Cortex of kidney (tissue), 1 donor: Measurements from ENCODE around the gene USP13.
"Not testable (repeated sequence)": the region's sequence is repeated elsewhere in the genome, so short reads cannot be mapped to it uniquely, and the experiment has no call there.

Experiments
- DNase-seq: peaks from one replicate; lab custom pipeline; 2025; lab: John Stamatoyannopoulos, UW

Gene USP13

DNA sequence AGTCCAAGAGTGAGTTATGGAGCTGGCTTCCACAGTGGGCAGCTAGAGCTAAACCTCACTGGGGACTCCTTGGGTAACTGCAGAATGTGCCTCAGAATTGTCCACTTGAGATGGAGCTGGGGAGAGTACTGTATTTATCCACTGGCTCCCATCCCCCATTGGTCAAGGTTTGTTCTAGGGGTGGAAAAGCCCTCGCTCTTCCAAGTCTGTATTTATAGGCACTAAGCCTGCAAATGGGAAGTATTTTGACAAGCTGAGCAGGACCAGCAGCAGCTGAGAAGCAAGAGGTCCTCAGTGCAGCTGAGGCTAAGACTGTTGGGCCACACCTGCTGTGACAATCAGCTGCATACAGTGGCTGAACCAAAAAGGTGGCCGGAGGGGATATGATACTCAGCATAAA lies 5.8 kb downstream of the USP13 start:
- DNase-seq, result no peak

DNA sequence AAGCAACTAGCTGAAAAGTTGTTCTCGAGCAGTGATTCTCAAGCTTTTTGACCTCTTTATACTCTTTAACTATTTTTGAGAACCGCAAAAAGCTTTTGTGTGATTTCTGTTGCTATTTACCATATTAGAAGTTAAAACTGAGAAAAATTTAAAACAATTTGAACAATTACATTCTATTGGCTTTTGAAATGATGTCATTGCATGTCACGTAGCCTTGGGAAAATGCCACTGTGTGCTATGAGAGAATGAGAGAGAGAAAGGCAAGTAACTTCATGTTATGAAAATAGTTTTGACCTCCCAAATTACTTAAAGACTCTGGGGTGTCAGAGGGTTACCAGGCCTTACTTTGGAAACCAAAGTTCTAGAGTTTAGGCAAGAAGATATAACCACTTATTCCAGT lies 8.0 kb downstream of the USP13 start:
- DNase-seq, result no peak

DNA sequence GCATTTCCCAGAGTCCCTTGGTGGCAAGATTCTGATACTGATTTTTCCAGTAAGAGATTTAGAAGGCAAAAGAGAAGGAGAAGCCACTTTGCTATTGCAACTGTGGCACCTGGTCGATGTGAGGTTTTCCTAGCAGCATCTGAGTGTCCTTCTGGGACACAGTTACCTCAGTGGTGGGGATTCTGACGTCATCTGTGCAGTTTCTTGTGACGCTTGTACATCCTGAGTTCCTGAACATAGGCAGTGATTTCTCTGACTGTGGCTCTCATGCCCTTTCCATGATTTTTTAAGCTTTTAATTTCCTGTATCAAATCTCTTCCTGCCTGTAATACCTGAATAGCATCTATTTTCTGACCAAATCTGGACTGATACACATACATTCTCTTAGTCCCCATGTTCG lies 8.9 kb downstream of the USP13 start:
- no peak for DNase-seq

DNA sequence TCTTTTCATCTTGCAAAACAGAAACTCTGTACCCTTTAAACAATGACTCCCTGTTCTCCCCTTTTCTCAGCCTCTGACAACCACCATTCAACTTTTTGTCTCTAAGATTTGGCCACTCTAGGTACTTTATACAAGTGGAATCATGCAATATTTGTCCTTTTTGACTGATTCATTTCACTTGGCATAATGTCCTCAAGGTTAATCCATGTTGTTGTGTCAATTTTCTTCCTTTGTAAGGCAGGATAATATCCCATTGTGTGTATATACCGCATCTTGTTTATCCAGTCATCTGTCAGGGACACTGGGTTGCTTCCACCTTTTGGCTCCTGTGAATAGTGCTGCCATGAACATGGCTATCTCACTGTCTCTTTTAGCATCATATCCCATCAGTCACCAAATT lies 10.3 kb downstream of the USP13 start:
- no peak for DNase-seq

DNA sequence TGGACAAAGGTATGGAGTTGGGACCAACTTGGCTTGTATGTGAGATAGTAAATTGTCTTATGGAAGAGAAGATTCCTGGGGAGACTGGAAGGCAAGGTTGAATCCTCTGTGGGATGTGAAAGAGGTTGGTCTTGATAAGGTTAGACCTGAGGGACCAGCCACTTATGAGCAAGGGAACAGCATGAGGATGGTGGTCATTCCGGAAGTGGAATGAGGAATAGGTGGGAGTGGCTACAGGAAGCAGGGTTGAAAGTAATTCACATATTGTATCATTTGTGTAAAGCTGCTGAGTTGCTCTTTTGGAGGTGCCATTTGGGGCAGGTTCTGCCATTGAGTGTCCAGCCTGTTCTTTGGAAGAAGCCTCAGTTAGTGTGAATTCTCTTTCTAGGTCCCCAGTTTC lies 13.2 kb downstream of the USP13 start:
- DNase-seq, result no peak

DNA sequence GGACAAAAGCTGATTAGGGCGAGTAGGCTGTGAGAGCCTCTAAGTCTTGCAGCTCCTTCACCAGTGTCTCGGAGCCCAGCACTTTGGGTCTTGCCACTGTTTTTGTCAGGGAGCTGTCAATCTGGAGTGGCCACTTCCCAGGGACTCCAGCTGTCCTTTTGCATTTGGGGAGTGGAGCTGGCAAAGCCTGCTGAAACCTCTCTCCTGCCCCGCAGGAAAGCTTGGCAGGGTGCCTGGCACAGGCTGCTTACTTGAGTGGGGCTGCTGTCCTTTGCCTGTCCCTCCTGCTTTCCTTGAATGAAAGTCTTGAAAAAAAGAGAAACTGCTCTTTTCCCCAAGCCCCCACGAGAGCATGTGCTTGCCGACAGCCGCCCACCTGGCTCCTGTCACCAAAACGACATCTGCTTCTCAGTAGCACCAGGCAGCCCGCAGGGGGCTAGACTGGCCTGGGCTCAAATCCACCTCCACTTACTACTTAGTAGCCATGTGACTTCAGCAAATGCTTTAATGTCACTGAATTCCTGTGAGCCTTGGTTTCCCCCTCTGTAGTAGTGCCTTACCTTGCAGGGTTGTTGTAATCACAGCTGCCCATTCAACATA lies 13.7 kb downstream of the USP13 start:
- no peak for DNase-seq

DNA sequence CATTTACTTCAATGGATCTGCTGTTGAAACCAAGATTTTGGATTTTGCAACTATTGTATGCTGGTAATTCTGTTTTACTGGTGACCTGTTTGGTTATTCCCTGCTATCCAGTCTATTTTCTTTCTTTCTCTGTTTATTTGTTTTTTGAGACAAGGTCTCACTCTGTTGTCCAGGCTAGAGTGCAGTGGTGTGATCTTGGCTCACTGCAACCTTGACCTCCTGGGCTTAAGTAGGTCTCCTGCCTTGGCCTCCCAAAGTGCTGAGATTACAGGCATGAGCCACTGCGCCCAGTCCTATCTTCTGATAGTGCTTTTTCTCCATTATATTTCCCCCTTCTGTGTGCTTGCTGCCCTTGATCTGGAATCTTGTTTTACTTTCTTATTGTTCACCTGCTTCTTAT lies 15.6 kb downstream of the USP13 start:
- no peak for DNase-seq

DNA sequence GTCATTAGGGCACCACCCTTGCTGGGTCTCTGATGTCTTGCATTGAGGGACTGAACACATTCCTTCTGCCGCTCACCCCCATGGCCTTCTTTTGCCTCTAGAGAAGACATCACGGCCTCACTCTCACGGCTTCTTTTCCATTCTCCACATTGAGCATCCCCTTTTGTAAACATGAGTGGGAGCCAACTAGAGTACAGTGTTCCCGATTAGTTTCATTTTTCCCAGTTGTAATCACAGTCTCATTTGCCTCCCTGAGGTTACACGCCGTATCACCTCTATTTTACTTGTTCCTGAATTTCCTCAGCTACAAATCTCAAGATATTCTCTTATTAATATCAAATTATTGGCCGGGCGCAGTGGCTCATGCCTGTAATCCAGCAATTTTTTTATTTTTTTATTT lies 17.5 kb downstream of the USP13 start:
- DNase-seq, result no peak

DNA sequence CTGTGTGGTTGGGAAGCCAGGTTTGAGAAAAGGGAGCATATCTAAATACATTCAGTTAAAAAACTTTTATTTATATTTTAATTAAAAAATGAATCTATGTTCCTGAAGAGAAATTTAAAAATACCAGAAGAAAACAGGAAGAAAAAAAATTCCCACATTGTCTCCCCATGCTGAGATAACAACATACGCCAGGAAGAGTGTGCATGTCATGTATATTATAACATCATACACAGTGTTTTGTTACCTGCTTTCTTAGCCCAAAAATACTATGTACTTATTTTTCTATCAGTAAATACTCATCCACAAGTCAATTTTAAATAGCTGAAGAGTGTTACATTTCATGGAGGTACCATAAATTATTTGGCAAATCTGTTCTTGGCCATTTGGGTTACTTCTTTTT lies 18.5 kb downstream of the USP13 start:
- no peak for DNase-seq

DNA sequence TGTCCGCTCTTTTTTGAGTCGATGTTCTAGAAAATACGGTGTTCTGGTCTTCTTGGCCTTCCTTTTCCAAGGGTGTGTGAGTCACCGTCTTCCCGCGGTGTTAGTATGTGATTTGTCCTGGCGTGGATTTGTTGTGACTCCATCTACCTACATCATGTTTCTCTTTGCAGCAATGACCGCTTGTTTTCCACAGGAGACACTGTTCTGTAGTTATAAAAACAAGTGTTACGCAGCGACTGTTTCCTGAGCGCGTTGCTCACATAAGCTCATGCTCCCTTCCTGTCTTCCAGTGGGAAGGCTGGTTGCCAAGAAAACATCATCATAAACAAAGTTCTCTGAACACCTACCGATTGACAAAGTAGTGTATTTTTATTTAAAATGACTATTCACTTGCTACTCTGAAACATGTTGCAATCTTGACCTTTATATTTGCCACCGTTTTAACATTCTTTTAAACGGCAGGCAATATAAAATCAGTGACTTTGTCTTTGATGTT lies 19.0 kb downstream of the USP13 start:
- DNase-seq, result no peak

DNA sequence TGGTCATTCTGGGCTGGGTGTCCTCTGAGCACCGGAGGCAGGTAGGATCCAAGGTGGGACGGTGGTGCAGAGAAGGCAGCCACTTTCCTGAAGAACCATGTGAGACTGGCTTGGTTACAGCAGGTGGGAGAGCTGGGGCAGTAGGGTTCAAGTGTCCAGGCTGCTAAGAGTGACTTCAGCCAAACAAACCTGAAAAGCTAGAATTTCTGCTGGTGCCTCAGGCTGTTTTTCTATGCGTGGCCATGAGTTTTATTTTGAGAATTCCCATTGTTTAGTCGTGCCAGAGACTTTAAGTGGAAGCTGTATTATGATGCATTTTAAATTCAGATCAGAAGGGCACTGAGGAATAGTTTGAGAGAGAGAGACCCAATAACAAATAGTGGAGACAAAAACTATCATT lies 20.1 kb downstream of the USP13 start:
- no peak for DNase-seq

DNA sequence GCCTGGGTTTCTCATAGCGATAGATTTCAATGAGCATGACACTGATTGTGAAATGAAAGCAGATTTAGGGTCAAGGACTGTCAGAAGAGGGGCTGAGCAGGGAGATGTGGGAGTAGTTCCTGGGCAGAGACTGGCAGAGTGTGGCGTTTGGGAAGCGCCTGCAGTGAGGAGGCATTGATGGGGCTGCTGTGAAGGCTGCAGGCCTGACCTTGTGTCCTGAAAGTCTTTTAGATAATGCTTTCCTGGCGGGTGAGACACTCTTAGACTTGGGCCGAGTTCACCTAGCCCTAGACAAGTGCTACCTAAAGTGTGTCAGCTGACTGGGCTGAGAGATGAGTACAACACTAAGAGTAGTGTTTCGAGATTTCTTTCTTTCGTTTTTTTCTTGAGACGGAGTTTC lies 20.7 kb downstream of the USP13 start:
- DNase-seq, result no peak

DNA sequence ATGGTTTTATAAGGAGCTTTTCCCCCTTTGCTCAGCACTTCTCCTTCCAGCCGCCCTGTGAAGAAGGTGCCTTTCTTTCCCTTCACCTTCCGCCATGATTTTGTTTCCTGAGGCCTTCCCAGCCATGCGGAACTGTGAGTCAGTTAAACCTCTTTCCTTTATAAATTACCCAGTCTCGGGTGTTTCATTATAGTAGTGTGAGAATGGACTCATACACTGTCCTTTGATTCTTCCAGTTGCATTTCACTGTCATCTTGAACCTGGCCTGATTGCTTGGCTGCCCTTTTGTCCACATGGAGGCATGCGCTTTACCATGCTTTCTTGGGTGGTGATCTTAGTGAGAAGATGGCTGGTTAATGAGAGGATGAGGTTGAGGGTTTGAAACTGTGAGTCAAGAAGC lies 23.2 kb downstream of the USP13 start:
- DNase-seq, result no peak

DNA sequence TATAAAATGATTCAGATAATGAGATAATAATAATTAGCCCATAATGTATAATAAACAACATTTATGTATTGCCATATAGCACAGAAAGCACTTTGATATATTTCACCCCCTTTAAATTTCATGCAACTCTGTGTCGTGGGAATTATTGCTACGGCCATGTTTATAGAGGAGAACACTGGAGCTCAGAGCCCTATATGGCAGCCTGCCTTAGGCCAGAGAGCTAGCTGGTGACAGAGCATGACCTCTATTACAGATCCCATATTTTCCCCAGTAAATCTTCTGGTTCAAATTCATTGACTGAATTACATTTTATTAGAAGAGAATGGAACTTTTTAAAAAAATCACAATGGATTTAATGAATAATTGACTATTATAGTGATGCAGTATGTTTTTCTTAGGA lies 25.0 kb downstream of the USP13 start:
- DNase-seq, result no peak

DNA sequence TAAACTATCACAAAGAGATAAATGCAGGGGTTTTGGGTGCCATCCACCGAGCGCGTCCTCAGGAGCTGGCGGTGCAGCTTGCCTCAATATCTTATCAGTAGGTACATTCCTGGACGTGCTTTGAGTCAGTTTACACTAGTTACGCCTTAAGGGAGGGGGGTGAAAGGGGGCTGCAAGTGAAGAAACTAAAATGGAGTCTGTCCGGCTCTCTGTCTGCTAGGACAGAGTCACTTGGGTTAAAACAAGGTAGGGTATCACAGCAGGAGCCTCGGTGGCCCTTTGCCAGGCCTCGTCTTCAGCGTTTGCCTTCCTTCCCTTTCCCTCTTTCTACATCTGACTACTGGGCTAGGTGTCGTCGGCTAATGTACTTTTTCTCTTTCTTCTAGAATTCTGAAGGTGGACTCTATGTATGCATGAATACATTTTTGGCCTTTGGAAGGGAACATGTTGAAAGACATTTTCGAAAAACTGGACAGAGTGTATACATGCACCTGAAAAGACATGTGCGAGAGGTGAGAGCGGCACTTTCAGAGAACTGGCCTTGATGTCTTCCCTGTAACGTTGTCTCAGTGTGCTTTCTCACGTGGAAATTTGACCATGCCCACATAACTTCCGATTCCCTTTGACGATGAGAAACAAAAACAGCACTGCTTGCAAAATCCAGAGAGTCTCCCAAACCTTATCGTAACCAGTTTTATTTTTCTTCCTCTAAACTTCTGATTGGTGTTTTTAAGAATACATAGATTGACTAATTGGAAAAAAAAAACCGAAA lies 28.8 kb downstream of the USP13 start:
- DNase-seq, result no peak

DNA sequence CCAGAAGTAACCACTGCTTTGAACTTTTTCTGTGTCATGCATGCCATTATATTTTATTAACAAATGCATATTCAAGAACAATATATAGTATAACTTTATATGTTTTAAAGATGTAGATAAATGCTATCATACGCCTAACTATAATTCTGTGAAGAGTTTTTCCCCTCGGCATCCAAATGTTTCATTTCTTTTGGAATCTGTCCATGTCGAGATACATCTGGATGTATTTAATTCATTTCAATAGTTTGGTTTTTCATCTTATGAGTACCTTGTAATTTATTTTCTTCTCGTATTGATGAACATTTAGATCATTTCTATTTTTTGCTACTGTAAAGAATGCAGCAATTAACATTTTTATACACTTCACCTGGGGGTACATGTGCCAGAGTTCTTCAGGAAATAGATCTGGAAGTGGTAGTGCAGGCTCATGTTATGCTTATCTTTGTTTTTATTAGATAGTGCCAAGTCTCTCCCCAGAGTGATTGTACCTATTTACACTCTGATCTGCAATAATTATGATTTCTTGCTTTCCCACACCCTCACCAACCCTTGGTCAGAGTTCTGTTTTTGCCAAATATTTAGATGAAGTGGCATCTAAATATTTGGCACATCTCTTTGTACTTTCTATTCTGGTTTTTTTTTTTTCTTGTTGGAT lies 29.7 kb downstream of the USP13 start:
- DNase-seq, result no peak

DNA sequence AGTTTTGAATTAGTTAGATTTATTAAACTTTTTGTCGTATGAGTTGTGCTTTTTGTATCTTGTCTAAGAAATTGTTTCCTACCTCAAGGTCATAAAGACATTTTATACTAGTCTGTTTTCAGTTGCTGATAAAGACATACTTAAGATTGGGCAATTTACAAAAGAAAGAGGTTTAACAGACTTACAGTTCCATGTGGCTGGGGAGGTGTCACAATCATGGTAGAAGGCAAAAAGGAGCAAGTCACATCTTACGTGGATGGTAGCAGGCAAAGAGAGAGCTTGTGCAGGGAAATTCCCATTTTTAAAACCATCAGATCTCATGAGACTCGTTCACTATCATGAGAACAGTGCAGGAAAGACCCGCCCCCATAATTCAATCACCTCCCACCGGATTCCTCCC lies 30.4 kb downstream of the USP13 start:
- not testable (repeated sequence) for DNase-seq

DNA sequence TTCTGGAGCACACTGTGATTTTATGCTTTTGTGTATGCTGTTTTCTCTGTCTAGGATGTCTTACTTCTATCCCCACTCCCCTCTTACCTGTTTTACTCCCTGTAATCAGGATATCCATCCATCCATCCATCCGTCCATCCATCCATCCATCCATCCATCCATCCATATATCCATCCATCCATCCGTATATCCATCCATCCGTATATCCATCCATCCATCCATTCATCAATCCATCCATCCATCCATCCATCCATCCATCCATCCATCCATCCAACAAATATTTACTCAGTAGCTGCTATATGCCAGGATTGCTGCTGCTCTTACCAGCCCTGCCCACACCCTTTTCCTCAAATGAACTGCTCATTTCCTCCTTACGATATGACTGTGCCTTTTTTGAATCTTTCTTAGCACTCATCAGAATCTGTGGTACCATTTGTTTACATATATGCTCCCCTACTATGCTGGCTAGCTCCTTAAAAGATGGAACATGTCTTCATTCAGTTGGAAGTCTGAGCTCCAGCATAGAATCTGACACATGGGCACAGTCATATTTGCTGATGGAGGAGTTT lies 35.2 kb downstream of the USP13 start:
- no peak for DNase-seq

DNA sequence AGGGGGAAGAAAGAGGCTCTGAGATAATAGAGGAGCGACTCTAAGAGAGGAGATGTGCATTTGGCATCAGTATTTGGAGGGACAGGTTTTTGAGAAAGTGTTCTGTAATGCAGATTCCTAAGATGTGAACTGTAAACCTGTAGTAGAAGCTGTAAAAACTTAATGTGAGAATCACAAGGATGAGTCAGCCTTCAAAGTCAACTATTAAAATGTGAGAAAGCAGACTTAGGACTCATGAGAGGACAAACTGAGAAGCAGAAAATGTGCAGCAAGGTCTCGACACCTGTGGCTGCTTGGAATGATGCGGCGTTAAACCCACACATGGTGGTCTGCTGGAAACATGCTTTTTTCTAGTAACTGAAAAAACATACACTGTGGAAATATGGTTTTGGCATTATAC lies 36.0 kb downstream of the USP13 start:
- no peak for DNase-seq

DNA sequence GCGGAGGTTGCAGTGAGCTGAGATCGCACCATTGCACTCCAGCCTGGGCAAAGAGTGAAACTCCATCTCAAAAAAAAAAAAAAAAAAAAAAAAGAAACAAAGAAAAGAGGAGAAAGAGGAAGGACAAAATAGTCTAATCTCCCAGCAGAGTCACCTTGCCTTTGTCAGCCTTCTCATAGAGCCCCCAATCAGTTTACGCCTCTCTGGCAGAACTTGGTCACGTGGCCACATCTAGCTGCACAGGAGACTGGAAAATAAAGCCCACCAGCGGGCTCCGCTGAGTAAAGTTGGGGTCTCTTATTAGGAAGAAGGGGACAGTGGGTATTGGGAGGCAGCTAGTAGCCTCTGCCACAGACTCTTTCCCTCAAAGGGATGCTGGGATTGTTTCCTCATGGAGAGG lies 41.9 kb downstream of the USP13 start:
- no peak for DNase-seq

DNA sequence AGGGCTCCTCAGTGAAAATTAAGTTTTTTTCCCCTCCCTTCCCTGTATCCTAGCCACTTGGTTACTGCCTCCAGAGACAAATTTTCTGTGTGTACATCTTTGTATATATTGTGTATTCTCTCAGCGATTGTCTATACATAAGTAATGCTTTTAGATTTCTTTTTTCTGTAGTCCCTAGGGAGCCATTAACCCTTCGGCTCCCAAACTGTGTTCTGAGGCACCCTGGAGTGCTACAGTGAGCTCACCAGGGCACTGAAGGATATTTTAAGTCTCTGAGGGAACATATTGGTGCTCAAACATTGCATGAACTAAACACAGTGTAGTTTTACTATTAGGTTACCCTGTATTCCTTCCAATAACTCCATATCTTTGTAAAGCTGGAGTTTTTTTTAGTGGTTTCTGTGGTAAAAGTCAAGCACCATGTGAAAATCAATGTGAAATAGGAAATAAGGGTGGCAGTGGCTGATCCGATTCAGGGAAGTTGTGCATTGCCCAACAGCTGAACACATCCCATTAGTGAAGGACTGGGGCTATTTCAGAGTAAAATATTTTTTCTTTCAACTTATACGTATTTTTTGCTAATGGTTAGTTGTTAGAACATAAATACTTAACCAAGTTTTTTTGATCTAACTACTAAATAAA lies 43.0 kb downstream of the USP13 start:
- DNase-seq, result no peak

DNA sequence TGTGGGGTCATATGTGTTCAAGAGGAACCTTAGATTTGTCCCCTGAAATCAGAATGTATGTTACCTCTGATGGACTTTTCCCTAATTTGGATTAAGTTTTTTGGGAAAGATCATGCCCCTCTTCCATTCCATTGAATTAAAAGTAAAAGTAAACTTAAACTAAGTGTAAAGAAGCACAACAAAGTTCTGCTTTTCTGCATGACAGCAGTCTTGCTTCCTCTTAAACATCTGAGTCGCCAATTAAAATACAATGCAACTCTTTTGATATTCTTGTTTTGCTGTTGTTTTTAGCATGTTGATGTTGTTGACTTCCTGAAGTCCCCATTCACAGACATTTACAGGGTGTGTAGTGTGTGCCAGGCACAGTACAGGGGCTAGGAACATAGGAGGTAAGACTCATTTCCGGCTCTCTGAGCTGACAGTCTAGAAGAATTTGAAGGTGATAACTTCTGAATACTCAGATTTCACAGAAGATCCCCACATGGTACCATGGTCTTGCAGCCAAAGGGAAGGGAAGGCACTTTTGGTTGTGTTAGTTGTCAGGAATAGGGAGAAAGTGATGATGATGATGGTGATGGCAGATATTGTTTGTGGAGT lies 45.0 kb downstream of the USP13 start:
- DNase-seq, result no peak
